Endodermal cell (in vitro differentiated cells): ENCODE measurements around the gene PAPOLA. TPM values are rescaled to one million over a fixed set of nuclear protein-coding genes. Genes with fewer than 3 reads are reported as not detected.
A peak's percentile ranks its signal among the peaks of the same experiment; 100 is the strongest.

Source experiments
- DNase-seq: peaks from one replicate; pipeline ENCODE4 v3.0.0-alpha.2; 2017
- H3K27ac ChIP-seq: 2 replicates; pipeline ENCODE4 v1.5.1; 2013; ENCODE audit warnings: mild to moderate bottlenecking, low read depth, low read length, moderate library complexity
- H3K27me3 ChIP-seq: 2 replicates; pipeline ENCODE4 v1.6.1; 2013; ENCODE audit warnings: mild to moderate bottlenecking, low read length, moderate library complexity; ENCODE audit not compliant: insufficient read depth, control insufficient read depth, poor library complexity, severe bottlenecking
- H3K36me3 ChIP-seq: 2 replicates; pipeline ENCODE4 v1.7.0; 2013; ENCODE audit warnings: mild to moderate bottlenecking, low read length, moderate library complexity; ENCODE audit not compliant: control insufficient read depth, insufficient read depth
- H3K4me1 ChIP-seq: one replicate; pipeline ENCODE4 v1.7.0; 2013; ENCODE audit warnings: low read length; ENCODE audit not compliant: control insufficient read depth, insufficient read depth
- H3K4me3 ChIP-seq: 2 replicates; pipeline ENCODE4 v1.5.1; 2013; ENCODE audit warnings: mild to moderate bottlenecking, low read length, moderate library complexity
- H3K9ac ChIP-seq: 2 replicates; pipeline ENCODE4 v1.6.1; 2013; ENCODE audit warnings: mild to moderate bottlenecking, low read length, moderate library complexity; ENCODE audit not compliant: poor library complexity, severe bottlenecking; ENCODE audit errors: extremely low read depth
- H3K9me3 ChIP-seq: 2 replicates; pipeline ENCODE4 v1.6.1; 2013; ENCODE audit warnings: mild to moderate bottlenecking, low read length, moderate library complexity; ENCODE audit not compliant: control insufficient read depth
- H3K27ac Mint-ChIP-seq: 2 replicates; pipeline ENCODE4 v1.8.0; 2020; ENCODE audit warnings: mixed read lengths
- H3K27me3 Mint-ChIP-seq: 2 replicates; pipeline ENCODE4 v1.8.0; 2021; ENCODE audit warnings: mild to moderate bottlenecking, mixed read lengths; ENCODE audit not compliant: insufficient read depth
- H3K36me3 Mint-ChIP-seq: 2 replicates; pipeline ENCODE4 v1.8.0; 2020; ENCODE audit warnings: low read depth, mixed read lengths
- H3K4me1 Mint-ChIP-seq: 2 replicates; pipeline ENCODE4 v1.8.0; 2020; ENCODE audit warnings: mixed read lengths
- H3K4me3 Mint-ChIP-seq: 2 replicates; pipeline ENCODE4 v1.8.0; 2020; ENCODE audit warnings: mild to moderate bottlenecking, moderate library complexity, mixed read lengths
- H3K9me3 Mint-ChIP-seq: 2 replicates; pipeline ENCODE4 v1.8.0; 2020; ENCODE audit warnings: mild to moderate bottlenecking, mixed read lengths
- CTCF ChIP-seq: fragments of 200-600 bp; sonication (generic); conservative IDR thresholded peaks from 2 replicates; pipeline ENCODE4 v1.5.0; 2021; ENCODE audit warnings: antibody characterized with exemption, mild to moderate bottlenecking
- whole genome bisulfite sequencing, 2 experiments: methylation state at CpG; one replicate each; pipeline versions ENCODE4 v1.1.5 to v1.1.7; 2013; ENCODE audit warnings: missing lambda C conversion rate in 2 of 2, mixed read lengths in 1 of 2; ENCODE audit not compliant: insufficient coverage in 1 of 2, insufficient read length in 1 of 2; 5-methylcytosine and 5-hydroxymethylcytosine counted together
- total RNA-seq, 2 donors: library from RNA; stranded (reverse); fragmentation: NEBNext Ultra II Directional in 1 of 2; extraction: Animal tissue kit (Norgen Biotek cat#: 25700) in 1 of 2; gene quantifications; 2 replicates in 1 of 2; 3 replicates in 1 of 2; pipeline ENCODE4 v1.2.1, GENCODE V29; 2021

PAPOLA gene
- total RNA-seq, 2 donors from 2014 or later, result 218 to 225 TPM

DNA sequence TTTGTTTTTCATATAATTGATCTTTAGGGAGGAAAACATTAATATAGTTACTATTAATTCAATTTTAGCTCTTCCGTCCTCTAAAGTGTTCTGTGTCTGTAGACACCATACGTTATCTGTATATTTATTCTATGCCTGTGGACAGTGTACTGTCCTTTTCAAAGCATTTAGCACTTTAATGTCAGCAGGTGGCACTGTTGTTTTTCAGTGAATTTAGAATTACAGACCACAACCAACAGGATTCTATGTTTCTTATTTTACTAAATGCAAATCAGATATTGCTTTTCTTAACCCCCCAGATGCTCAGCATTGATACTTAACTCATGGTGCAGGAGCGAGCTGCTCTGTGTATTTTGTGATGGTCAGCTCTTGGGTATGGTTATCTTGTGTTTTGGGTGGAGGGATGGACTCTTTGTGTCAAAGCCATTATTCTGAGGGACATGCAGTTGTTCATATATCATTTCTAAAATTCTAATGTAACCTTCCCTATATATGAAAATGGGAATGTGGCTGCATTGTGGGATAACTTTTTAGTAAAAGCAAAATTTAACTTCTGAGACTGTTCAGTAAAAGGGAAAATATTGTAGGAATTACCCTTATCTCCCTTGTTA, 65.2 kb downstream of the PAPOLA start:
- WGBS, 2 experiments, result 87 to 92% methylated on average over 2 to 3 of the region's 3 CpGs
- no peak overlapping the region for H3K4me3 Mint-ChIP-seq
- no peaks in the 10 kb centered on the region for H3K4me1 Mint-ChIP-seq

DNA sequence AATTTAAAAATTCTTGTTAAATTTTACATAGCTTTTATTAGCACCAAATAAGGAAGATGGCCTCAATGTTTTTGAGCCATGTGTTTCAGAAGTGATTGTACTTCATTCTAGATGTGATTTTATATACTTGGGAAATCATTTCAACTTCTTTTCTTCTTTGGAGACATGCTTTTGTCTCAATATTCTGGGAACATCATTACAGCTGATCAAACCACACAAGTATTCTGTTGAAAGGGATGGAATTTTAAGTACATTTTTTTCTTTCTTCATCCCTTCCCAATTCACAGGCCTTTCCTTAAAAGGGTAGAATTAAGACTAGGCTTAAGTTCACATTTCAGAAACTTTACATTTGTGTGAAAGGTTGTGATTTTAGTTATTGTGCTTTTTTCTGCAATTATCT, 66.4 kb downstream of the PAPOLA start:
- H3K36me3 ChIP-seq, result peaks cover 88% of the 10 kb centered on the region
- Mint-ChIP-seq H3K36me3 (peaks cover 47% of the 10 kb centered on the region), H3K4me3 (no peak overlapping the region), H3K27me3 (no peaks in the 10 kb centered on the region), H3K9me3 (no peaks in the 10 kb centered on the region), H3K4me1 (peaks cover 10% of the 10 kb centered on the region), H3K27ac (no peak overlapping the region)
- no peak overlapping the region for H3K9ac ChIP-seq
- no peak for TF ChIP-seq CTCF
- H3K27me3 ChIP-seq, result no peaks in the 10 kb centered on the region
- H3K4me1 ChIP-seq, result peaks cover 8% of the 10 kb centered on the region
- H3K4me3 ChIP-seq, result no peak overlapping the region
- no peak for DNase-seq
- H3K27ac ChIP-seq, result no peak overlapping the region
- no peaks in the 10 kb centered on the region for H3K9me3 ChIP-seq

More for the DNA sequence above, 65.2 kb downstream of the PAPOLA start:
- DNase-seq, result no peak
- Histone ChIP-seq H3K27me3 (no peaks in the 10 kb centered on the region), H3K27ac (no peak overlapping the region), H3K9ac (no peak overlapping the region), H3K4me1 (no peaks in the 10 kb centered on the region), H3K36me3 (peaks cover 92% of the 10 kb centered on the region), H3K9me3 (no peaks in the 10 kb centered on the region), H3K4me3 (no peak overlapping the region)
- peak; percentile 71 for TF ChIP-seq CTCF
- no peak overlapping the region for H3K27ac Mint-ChIP-seq
- no peaks in the 10 kb centered on the region for H3K9me3 Mint-ChIP-seq
- H3K36me3 Mint-ChIP-seq, result peaks cover 41% of the 10 kb centered on the region
- H3K27me3 Mint-ChIP-seq, result no peaks in the 10 kb centered on the region

GRCh38 chr14:96571311-96571710, 69.1 kb downstream of the PAPOLA start:
- Mint-ChIP-seq H3K36me3 (peaks cover 42% of the 10 kb centered on the region), H3K4me3 (no peak overlapping the region), H3K27me3 (no peaks in the 10 kb centered on the region), H3K27ac (no peak overlapping the region), H3K4me1 (peaks cover 24% of the 10 kb centered on the region), H3K9me3 (no peaks in the 10 kb centered on the region)
- 96 to 100% methylated on average over 1 to 4 of the region's 4 CpGs for WGBS, 2 experiments
- Histone ChIP-seq H3K36me3 (peaks cover 62% of the 10 kb centered on the region), H3K9ac (no peak overlapping the region), H3K9me3 (no peaks in the 10 kb centered on the region), H3K4me3 (no peak overlapping the region), H3K27ac (no peak overlapping the region), H3K27me3 (no peaks in the 10 kb centered on the region), H3K4me1 (peaks cover 12% of the 10 kb centered on the region)
- TF ChIP-seq CTCF, result no peak
- no peak for DNase-seq
